ENCODE measurements around the gene PNMT. TPM values are rescaled to one million over a fixed set of nuclear protein-coding genes. Genes with fewer than 3 reads are reported as not detected.
"Not testable (repeated sequence)": the region's sequence is repeated elsewhere in the genome, so short reads cannot be mapped to it uniquely, and the experiment has no call there.

The PNMT gene
- total and polyA plus RNA-seq, 2 donors (not counting 1 experiment from before 2014, with no cell fraction given) = not detected

GRCh38 chr17:39697961-39698360, 29.7 kb downstream of the PNMT start:
- no peaks in the 10 kb centered on the region for H3K9me3 ChIP-seq (ENCODE audit: control insufficient read depth, insufficient read depth, low read depth, low read length)
- H3K27me3 ChIP-seq (ENCODE audit: control insufficient read depth, insufficient read depth, low read length) = no peaks in the 10 kb centered on the region
- no peak overlapping the region for H3K4me2 ChIP-seq (ENCODE audit: extremely low read depth, insufficient read depth, low read length)
- peaks cover 9% of the 10 kb centered on the region for H3K79me2 ChIP-seq (ENCODE audit: control insufficient read depth, insufficient read depth, low read length)
- no peak overlapping the region for H2AFZ ChIP-seq (ENCODE audit: low read length)
- no peaks in the 10 kb centered on the region for H4K20me1 ChIP-seq (ENCODE audit: control insufficient read depth, extremely low read depth, insufficient read depth, low read length)
- H3K9ac ChIP-seq (ENCODE audit: insufficient read depth, low read length) = no peak overlapping the region
- H3K36me3 ChIP-seq (ENCODE audit: control insufficient read depth, insufficient read depth, low read length) = no peaks in the 10 kb centered on the region
- DNase-seq (ENCODE audit: low read depth in 2 of 2) = no peak
- H3K4me1 ChIP-seq (ENCODE audit: control insufficient read depth, extremely low read depth, insufficient read depth, low read length) = peaks cover 2% of the 10 kb centered on the region
- no peak overlapping the region for H3K27ac ChIP-seq (ENCODE audit: insufficient read depth, low read length)
- TF ChIP-seq, protein P1, sequence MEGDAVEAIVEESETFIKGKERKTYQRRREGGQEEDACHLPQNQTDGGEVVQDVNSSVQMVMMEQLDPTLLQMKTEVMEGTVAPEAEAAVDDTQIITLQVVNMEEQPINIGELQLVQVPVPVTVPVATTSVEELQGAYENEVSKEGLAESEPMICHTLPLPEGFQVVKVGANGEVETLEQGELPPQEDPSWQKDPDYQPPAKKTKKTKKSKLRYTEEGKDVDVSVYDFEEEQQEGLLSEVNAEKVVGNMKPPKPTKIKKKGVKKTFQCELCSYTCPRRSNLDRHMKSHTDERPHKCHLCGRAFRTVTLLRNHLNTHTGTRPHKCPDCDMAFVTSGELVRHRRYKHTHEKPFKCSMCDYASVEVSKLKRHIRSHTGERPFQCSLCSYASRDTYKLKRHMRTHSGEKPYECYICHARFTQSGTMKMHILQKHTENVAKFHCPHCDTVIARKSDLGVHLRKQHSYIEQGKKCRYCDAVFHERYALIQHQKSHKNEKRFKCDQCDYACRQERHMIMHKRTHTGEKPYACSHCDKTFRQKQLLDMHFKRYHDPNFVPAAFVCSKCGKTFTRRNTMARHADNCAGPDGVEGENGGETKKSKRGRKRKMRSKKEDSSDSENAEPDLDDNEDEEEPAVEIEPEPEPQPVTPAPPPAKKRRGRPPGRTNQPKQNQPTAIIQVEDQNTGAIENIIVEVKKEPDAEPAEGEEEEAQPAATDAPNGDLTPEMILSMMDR (conservative IDR thresholded peaks at IDR 0.05 in 1 of 2, IDR thresholded peaks at IDR 0.05 in 1 of 2; ENCODE audit: low read depth in 1 of 2, low read length in 2 of 2) = no peak
- no peak for TF ChIP-seq EZH2 (IDR thresholded peaks at IDR 0.05; ENCODE audit: low read length, missing control alignments)
- H3K4me3 ChIP-seq (replicated peaks in 1 of 4; ENCODE audit: control extremely low read depth in 1 of 4, insufficient read depth in 1 of 4, low read depth in 3 of 4, low read length in 4 of 4) = no peak overlapping the region

GRCh38 chr17:39699157-39699817, 31.0 kb downstream of the PNMT start:
- H3K4me2 ChIP-seq (ENCODE audit: extremely low read depth, insufficient read depth, low read length) = peak overlapping the region; percentile 49
- peak overlapping the region; percentile 73 to 90 (median 78) for H3K4me3 ChIP-seq (replicated peaks in 1 of 4; ENCODE audit: control extremely low read depth in 1 of 4, insufficient read depth in 1 of 4, low read depth in 3 of 4, low read length in 4 of 4)
- not testable (repeated sequence) for H4K20me1 ChIP-seq (ENCODE audit: control insufficient read depth, extremely low read depth, insufficient read depth, low read length); DNase-seq (ENCODE audit: low read depth in 2 of 2); H3K36me3 ChIP-seq (ENCODE audit: control insufficient read depth, insufficient read depth, low read length); H3K27me3 ChIP-seq (ENCODE audit: control insufficient read depth, insufficient read depth, low read length); H3K9me3 ChIP-seq (ENCODE audit: control insufficient read depth, insufficient read depth, low read depth, low read length); H3K79me2 ChIP-seq (ENCODE audit: control insufficient read depth, insufficient read depth, low read length); H3K4me1 ChIP-seq (ENCODE audit: control insufficient read depth, extremely low read depth, insufficient read depth, low read length)
- H2AFZ ChIP-seq (ENCODE audit: low read length) = peak overlapping the region; percentile 59
- peak overlapping the region; percentile 46 for H3K9ac ChIP-seq (ENCODE audit: insufficient read depth, low read length)
- H3K27ac ChIP-seq (ENCODE audit: insufficient read depth, low read length) = peak overlapping the region; percentile 51

- Histone ChIP-seq H4K20me1 (ENCODE audit: control insufficient read depth, extremely low read depth, insufficient read depth, low read length) (no peaks in the 10 kb centered on the region), H3K9ac (ENCODE audit: insufficient read depth, low read length) (peak within 1 kb of the TSS; percentile 71), H3K79me2 (ENCODE audit: control insufficient read depth, insufficient read depth, low read length) (peaks cover 9% of the 10 kb centered on the region), H3K4me3 (replicated peaks in 1 of 4; ENCODE audit: control extremely low read depth in 1 of 4, insufficient read depth in 1 of 4, low read depth in 3 of 4, low read length in 4 of 4) (peak within 1 kb of the TSS; percentile 73 to 90 (median 78)), H3K4me1 (ENCODE audit: control insufficient read depth, extremely low read depth, insufficient read depth, low read length) (peaks cover 4% of the 10 kb centered on the region), H2AFZ (ENCODE audit: low read length) (peak within 1 kb of the TSS; percentile 59), H3K36me3 (ENCODE audit: control insufficient read depth, insufficient read depth, low read length) (no peaks in the 10 kb centered on the region), H3K27ac (ENCODE audit: insufficient read depth, low read length) (peak within 1 kb of the TSS; percentile 51), H3K27me3 (ENCODE audit: control insufficient read depth, insufficient read depth, low read length) (no peaks in the 10 kb centered on the region), H3K9me3 (ENCODE audit: control insufficient read depth, insufficient read depth, low read depth, low read length) (no peaks in the 10 kb centered on the region), H3K4me2 (ENCODE audit: extremely low read depth, insufficient read depth, low read length) (peak within 1 kb of the TSS; percentile 88)
- TF ChIP-seq, protein P1 (conservative IDR thresholded peaks at IDR 0.05 in 1 of 2, IDR thresholded peaks at IDR 0.05 in 1 of 2; ENCODE audit: low read depth in 1 of 2, low read length in 2 of 2) = no peak
- DNase-seq (ENCODE audit: low read depth in 2 of 2) = peak; percentile 73 to 87
These were observed 31.5 kb downstream of the PNMT start, which contains the start of gene ERBB2 for GRCh38 chr17:39699818-39700147. TSS of gene ERBB2 (plus strand) at chr17:39700064. CDS start at chr17:39700239, 175 bp downstream.
